ENCODE data around the gene AZI2. TPM values are rescaled to one million over a fixed set of nuclear protein-coding genes. Genes with fewer than 3 reads are reported as not detected.

AZI2 gene
- total and polyA plus RNA-seq, 9 of the 15 experiments (the other 6 are each of a cell fraction or from before 2014, with no cell fraction given), result 28.5 to 96.3 (median 70.2) TPM

DNA sequence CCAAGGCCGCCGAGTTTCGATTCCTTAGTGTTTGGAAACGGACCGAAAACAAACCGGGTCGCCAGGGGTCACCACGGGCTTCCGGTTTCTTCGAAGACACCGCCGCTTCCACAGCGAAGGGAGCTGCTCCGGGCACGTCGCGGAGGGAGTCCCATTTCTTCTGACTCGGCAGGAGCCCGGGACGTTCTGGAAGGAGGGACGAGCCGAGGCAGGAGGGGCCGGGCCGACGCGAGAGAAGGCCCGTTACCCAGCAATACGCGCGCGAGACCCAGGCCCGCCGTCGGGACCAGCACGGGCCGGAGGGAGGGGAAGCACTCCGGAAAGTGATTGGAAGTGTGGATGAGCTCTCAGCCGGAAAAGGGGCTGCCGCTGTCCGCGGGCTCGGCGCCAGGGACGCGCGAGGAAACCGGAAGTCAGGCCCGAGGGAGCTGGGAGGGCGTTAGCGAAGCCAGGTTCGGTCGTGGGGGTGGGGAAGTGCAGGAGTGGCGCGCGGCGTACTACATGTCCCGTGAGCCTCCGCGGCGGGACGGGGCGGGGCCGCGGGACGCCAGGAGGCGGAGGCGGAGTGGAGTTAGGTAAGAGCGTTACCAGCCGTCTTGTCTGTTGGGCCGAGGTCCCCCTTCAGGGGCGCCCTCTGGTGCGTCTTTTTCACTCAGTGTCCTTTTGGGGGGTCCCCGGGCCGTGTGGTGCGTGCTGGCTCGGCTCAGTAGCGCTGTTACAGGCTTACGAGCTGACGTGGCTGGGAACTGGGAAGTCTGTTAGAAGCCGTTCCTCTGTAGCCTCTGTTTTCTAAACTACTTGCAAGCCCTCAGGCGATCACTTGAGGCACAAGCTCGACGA lies at the start of gene AZI2, which contains the start of gene ZCWPW2 (continued):
- TF ChIP-seq, protein P1, sequence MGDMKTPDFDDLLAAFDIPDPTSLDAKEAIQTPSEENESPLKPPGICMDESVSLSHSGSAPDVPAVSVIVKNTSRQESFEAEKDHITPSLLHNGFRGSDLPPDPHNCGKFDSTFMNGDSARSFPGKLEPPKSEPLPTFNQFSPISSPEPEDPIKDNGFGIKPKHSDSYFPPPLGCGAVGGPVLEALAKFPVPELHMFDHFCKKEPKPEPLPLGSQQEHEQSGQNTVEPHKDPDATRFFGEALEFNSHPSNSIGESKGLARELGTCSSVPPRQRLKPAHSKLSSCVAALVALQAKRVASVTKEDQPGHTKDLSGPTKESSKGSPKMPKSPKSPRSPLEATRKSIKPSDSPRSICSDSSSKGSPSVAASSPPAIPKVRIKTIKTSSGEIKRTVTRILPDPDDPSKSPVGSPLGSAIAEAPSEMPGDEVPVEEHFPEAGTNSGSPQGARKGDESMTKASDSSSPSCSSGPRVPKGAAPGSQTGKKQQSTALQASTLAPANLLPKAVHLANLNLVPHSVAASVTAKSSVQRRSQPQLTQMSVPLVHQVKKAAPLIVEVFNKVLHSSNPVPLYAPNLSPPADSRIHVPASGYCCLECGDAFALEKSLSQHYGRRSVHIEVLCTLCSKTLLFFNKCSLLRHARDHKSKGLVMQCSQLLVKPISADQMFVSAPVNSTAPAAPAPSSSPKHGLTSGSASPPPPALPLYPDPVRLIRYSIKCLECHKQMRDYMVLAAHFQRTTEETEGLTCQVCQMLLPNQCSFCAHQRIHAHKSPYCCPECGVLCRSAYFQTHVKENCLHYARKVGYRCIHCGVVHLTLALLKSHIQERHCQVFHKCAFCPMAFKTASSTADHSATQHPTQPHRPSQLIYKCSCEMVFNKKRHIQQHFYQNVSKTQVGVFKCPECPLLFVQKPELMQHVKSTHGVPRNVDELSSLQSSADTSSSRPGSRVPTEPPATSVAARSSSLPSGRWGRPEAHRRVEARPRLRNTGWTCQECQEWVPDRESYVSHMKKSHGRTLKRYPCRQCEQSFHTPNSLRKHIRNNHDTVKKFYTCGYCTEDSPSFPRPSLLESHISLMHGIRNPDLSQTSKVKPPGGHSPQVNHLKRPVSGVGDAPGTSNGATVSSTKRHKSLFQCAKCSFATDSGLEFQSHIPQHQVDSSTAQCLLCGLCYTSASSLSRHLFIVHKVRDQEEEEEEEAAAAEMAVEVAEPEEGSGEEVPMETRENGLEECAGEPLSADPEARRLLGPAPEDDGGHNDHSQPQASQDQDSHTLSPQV (IDR thresholded peaks at IDR 0.05), result peak; percentile 23; the same call in 1 of the 2 replicates
- no peak for TF ChIP-seq CBFA2T2 (conservative IDR thresholded peaks at IDR 0.05)
- TF ChIP-seq, protein P2, sequence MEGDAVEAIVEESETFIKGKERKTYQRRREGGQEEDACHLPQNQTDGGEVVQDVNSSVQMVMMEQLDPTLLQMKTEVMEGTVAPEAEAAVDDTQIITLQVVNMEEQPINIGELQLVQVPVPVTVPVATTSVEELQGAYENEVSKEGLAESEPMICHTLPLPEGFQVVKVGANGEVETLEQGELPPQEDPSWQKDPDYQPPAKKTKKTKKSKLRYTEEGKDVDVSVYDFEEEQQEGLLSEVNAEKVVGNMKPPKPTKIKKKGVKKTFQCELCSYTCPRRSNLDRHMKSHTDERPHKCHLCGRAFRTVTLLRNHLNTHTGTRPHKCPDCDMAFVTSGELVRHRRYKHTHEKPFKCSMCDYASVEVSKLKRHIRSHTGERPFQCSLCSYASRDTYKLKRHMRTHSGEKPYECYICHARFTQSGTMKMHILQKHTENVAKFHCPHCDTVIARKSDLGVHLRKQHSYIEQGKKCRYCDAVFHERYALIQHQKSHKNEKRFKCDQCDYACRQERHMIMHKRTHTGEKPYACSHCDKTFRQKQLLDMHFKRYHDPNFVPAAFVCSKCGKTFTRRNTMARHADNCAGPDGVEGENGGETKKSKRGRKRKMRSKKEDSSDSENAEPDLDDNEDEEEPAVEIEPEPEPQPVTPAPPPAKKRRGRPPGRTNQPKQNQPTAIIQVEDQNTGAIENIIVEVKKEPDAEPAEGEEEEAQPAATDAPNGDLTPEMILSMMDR (IDR thresholded peaks at IDR 0.05 in 2 of 3, conservative IDR thresholded peaks at IDR 0.05 in 1 of 3; ENCODE audit: insufficient read depth in 2 of 3, low read depth in 1 of 3, low read length in 3 of 3), result peak; percentile 40 to 50 (median 45); a peak in 5 of 6 replicates
- TF ChIP-seq BRF1 (IDR thresholded peaks at IDR 0.05; ENCODE audit: borderline replicate concordance, extremely low read depth, insufficient read length), result no peak
- TF ChIP-seq E4F1 (CRISPR knock-in tag; IDR thresholded peaks at IDR 0.05; ENCODE audit: borderline replicate concordance), result no peak
- TF ChIP-seq RBFOX2 (IDR thresholded peaks at IDR 0.05; ENCODE audit: low read depth, low read length), result peak; percentile 99
- TF ChIP-seq ERF (CRISPR knock-in tag; IDR thresholded peaks at IDR 0.05), result 0 out of 2 replicates have a peak, but pooled peaks have one; percentile 57
- TF ChIP-seq TSC22D4 (tag; IDR thresholded peaks at IDR 0.05), result no peak
- TF ChIP-seq PHF8 (IDR thresholded peaks at IDR 0.05; ENCODE audit: borderline replicate concordance, low read length), result peak; percentile 99
- TF ChIP-seq WHSC1 (IDR thresholded peaks at IDR 0.05; ENCODE audit: low read length), result no peak
- TF ChIP-seq BCL6 (CRISPR knock-in tag; IDR thresholded peaks at IDR 0.05), result no peak
- TF ChIP-seq KLF16 (IDR thresholded peaks at IDR 0.05), result no peak
- TF ChIP-seq MXD1 (CRISPR knock-in tag; IDR thresholded peaks at IDR 0.05; ENCODE audit: borderline replicate concordance, poor library complexity, severe bottlenecking), result no peak
- TF ChIP-seq ZNF174 (CRISPR knock-in tag; IDR thresholded peaks at IDR 0.05), result no peak
- TF ChIP-seq ZNF766 (CRISPR knock-in tag; conservative IDR thresholded peaks at IDR 0.05), result 0 out of 2 replicates have a peak, but pooled peaks have one; percentile 42
- 0 out of 2 replicates have a peak, but pooled peaks have one; percentile 40 for TF ChIP-seq ZNF165 (CRISPR knock-in tag; IDR thresholded peaks at IDR 0.05; ENCODE audit: borderline replicate concordance)
- TF ChIP-seq NBN (IDR thresholded peaks at IDR 0.05; ENCODE audit: low read depth), result peak; percentile 17; the same call in 1 of the 2 replicates
- TF ChIP-seq ZFX (CRISPR knock-in tag; IDR thresholded peaks at IDR 0.05), result peak; percentile 99
- no peak for TF ChIP-seq TEAD2 (tag; IDR thresholded peaks at IDR 0.05)

Data from K562 (cell line).